GM12873 (cell line): ENCODE results near the gene WDFY2.

Source experiments
- CTCF ChIP-seq: IDR thresholded peaks from 2 replicates; pipeline ENCODE4 v1.5.1; 2012; ENCODE audit warnings: low read depth, mild to moderate bottlenecking, moderate library complexity, low read length, control low read depth; ENCODE audit not compliant: insufficient read depth; ENCODE audit errors: missing control alignments

The WDFY2 gene

GRCh38 chr13:51773515-51773914 is 189.3 kb downstream of the WDFY2 start:
- TF ChIP-seq CTCF = no peak

- TF ChIP-seq CTCF = no peak
These were observed 191.9 kb downstream of the WDFY2 start for GRCh38 chr13:51776179-51776578.

GRCh38 chr13:51777921-51778320 is 193.7 kb downstream of the WDFY2 start:
- no peak for TF ChIP-seq CTCF

- no peak for TF ChIP-seq CTCF
These were observed 194.1 kb downstream of the WDFY2 start for GRCh38 chr13:51778392-51778791.

GRCh38 chr13:51780099-51780498 is 195.8 kb downstream of the WDFY2 start:
- TF ChIP-seq CTCF = no peak

- TF ChIP-seq CTCF = peak; percentile 50
These were observed 197.2 kb downstream of the WDFY2 start for GRCh38 chr13:51781246-51782022.

GRCh38 chr13:51782026-51782710 is 197.9 kb downstream of the WDFY2 start:
- no peak for TF ChIP-seq CTCF
